Stomach (tissue), 4 donors: ENCODE results near the gene LARGE1.

Experiments
- CTCF ChIP-seq, 7 experiments: fragments of 450-650 bp in 4 of 7; fragments of 200-600 bp in 3 of 7; sonication (generic) in 3 of 7; IDR thresholded peaks; one replicate each; pipeline ENCODE4 v1.5.1; 2016 to 2019; ENCODE audit warnings: antibody characterized with exemption in 7 of 7, control low read depth in 2 of 7, mild to moderate bottlenecking in 1 of 7
- EP300 ChIP-seq: sonication (generic); formaldehyde crosslinking; IDR thresholded peaks from one replicate; pipeline ENCODE4 v1.6.1; 2017; ENCODE audit warnings: antibody characterized with exemption
- POLR2A ChIP-seq, 4 donors: fragments of 450-650 bp; IDR thresholded peaks; one replicate each; pipeline ENCODE4 v1.6.1; 2016; ENCODE audit warnings: antibody characterized with exemption in 4 of 4, control low read depth in 2 of 4, mild to moderate bottlenecking in 1 of 4, moderate library complexity in 1 of 4
- POLR2AphosphoS5 ChIP-seq, 3 donors: sonication (generic); formaldehyde crosslinking; IDR thresholded peaks; one replicate each; pipeline ENCODE4 v1.6.1; 2016; ENCODE audit warnings: antibody characterized with exemption in 3 of 3

GRCh38 chr22:33575041-33575440 is 345.2 kb downstream of the LARGE1 start:
- no peak for TF ChIP-seq POLR2A (IDR thresholded peaks at IDR 0.05)
- no peak for TF ChIP-seq CTCF (IDR thresholded peaks at IDR 0.05)
- TF ChIP-seq EP300, result no peak
- no peak for TF ChIP-seq POLR2AphosphoS5 (IDR thresholded peaks at IDR 0.05)
